ENCODE data around the gene SUPT5H. TPM values are rescaled to one million over a fixed set of nuclear protein-coding genes. Genes with fewer than 3 reads are reported as not detected.

Gene SUPT5H
- total and polyA plus RNA-seq, 12 donors = 56.2 to 149 (median 84.3) TPM

DNA sequence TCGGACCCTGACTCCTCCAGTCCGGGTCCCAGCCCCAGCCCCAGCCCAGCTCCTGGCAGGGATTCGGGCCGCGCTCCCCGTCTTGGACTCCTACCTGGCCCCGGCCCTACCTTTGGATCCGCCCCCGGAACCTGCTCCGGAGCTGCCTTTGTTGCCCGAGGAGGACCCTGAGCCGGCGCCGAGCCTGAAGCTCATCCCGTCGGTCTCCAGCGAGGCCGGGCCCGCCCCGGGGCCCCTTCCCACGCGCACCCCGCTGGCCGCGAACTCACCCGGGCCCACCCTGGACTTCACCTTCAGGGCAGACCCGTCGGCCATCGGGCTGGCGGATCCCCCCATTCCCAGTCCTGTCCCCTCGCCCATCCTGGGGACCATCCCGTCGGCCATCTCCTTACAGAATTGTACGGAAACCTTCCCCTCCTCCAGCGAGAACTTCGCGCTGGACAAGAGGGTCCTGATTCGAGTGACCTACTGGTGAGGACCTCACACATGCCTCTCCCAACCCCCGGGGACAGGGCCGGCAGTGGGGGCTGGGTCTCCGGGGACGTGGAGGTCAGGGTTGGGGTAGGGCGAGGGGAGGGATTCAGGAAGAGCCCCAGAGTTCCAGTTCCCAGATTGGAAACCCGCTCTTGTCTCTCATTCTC lies 70.3 kb downstream of the SUPT5H start:
- Histone ChIP-seq H3K36me3 (no peaks in the 10 kb centered on the region), H3K4me3 (peak overlapping the region in 9 of 10 donors; percentile 15 to 44 (median 32)), H3K27me3 (peaks cover 22 to 72% (median 70%) of the 10 kb centered on the region in 7 donors), H3K27ac (no peak overlapping the region), H3K4me1 (peaks cover 5 to 16% (median 13%) of the 10 kb centered on the region in 9 donors), H3K9me3 (no peaks in the 10 kb centered on the region)
- DNase-seq = no peak
- intact Hi-C loops (cut with DNase I) = no loop called here
- no peak for TF ChIP-seq CTCF (IDR thresholded peaks at IDR 0.05)
- ATAC-seq = peak in 1 of 8 donors; percentile 53
- WGBS, 2 donors = 1 to 2% methylated on average over 44 of the region's 44 CpGs

- H3K27ac ChIP-seq = no peak overlapping the region
- WGBS, 2 donors = 42 to 43% methylated on average over 6 of the region's 6 CpGs
- H3K9me3 ChIP-seq = no peaks in the 10 kb centered on the region
- no peak for TF ChIP-seq CTCF (IDR thresholded peaks at IDR 0.05)
- peaks cover 5 to 16% (median 13%) of the 10 kb centered on the region in 9 donors for H3K4me1 ChIP-seq
- DNase-seq (no peak), ATAC-seq (no peak)
- H3K4me3 ChIP-seq = no peak overlapping the region
- intact Hi-C loops (cut with DNase I) = no loop called here
- H3K36me3 ChIP-seq = no peaks in the 10 kb centered on the region
- H3K27me3 ChIP-seq = peaks cover 22 to 71% (median 64%) of the 10 kb centered on the region in 7 donors
These were observed 70.9 kb downstream of the SUPT5H start for GRCh38 chr19:39516270-39516669.

DNA sequence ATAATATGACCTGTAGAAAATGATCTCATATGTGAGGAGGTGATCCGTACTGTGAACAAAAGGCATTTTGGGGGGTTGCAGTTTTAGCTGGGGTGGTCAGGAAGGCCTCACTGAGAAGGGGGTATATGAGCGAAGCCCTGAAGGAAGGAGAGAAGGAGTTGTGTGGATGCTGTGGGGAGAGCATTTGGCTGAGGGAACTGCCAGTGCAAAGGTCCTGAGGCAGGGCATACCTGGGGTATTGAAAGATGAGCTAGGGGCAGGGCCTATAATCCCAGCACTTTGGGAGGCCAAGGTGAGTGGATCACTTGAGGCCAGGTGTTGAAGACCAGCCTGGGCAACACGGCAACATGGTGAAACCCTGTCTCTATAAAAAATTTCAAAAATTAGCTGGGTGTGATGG lies 72.0 kb downstream of the SUPT5H start:
- WGBS, 2 donors = 61 to 79% methylated on average over 3 of the region's 3 CpGs
- peaks cover 22 to 61% (median 53%) of the 10 kb centered on the region in 7 donors for H3K27me3 ChIP-seq
- DNase-seq = no peak
- no peak overlapping the region for H3K27ac ChIP-seq
- intact Hi-C loops (cut with DNase I) = no loop called here
- TF ChIP-seq CTCF (IDR thresholded peaks at IDR 0.05) = no peak
- ATAC-seq = no peak
- no peaks in the 10 kb centered on the region for H3K9me3 ChIP-seq
- H3K4me1 ChIP-seq = peaks cover 5 to 16% (median 13%) of the 10 kb centered on the region in 9 donors
- H3K4me3 ChIP-seq = no peak overlapping the region
- no peaks in the 10 kb centered on the region for H3K36me3 ChIP-seq

DNA sequence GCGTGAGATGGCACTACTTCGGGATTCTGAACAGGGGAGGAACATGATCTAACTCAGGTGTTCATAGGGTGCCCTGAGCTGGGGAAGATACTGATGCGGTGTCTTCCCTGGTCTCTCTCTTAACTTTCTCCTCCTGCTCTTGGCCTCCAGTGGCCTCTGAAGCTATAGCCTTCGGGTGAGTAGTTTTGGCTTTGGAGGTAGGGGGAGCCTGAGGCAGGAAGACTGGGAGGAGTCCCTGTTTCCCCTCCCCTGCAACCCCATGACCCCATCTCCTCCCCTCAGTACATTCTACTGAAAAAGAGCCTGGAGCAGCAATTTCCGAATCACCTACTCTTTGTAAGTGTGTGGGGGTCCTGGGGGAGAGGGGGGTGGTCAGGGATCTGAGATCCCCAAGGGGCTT lies 73.1 kb downstream of the SUPT5H start:
- no peak for ATAC-seq
- Histone ChIP-seq H3K27ac (no peak overlapping the region), H3K4me3 (no peak overlapping the region), H3K27me3 (peaks cover 22 to 51% (median 43%) of the 10 kb centered on the region in 7 donors), H3K9me3 (no peaks in the 10 kb centered on the region), H3K36me3 (no peaks in the 10 kb centered on the region), H3K4me1 (peaks cover 5 to 16% (median 13%) of the 10 kb centered on the region in 9 donors)
- no peak for TF ChIP-seq CTCF (IDR thresholded peaks at IDR 0.05)
- intact Hi-C loops (cut with DNase I) = no loop called here
- DNase-seq = no peak
- 64 to 70% methylated on average over 5 of the region's 5 CpGs for WGBS, 2 donors

Data from heart right ventricle (tissue), 16 donors.